Fibroblast of pulmonary artery (primary cell): ENCODE measurements around the gene AXIN1.
"Not testable (repeated sequence)": the region's sequence is repeated elsewhere in the genome, so short reads cannot be mapped to it uniquely, and the experiment has no call there.

Experiments
- DNase-seq: peaks from one replicate; pipeline ENCODE4 v3.0.0-alpha.2; 2010; ENCODE audit warnings: low read depth
- H3K4me3 ChIP-seq: replicated peaks from 2 replicates; pipeline ENCODE4 v1.5.1; 2011; ENCODE audit warnings: low read depth, mild to moderate bottlenecking, control low read depth, low read length, moderate library complexity
- TF ChIP-seq, protein P1 (sequence below): IDR thresholded peaks from 2 replicates; pipeline ENCODE4 v1.5.1; 2011; ENCODE audit warnings: mild to moderate bottlenecking, control low read depth, low read length, inconsistent platforms; ENCODE audit errors: missing control alignments

AXIN1 gene

DNA sequence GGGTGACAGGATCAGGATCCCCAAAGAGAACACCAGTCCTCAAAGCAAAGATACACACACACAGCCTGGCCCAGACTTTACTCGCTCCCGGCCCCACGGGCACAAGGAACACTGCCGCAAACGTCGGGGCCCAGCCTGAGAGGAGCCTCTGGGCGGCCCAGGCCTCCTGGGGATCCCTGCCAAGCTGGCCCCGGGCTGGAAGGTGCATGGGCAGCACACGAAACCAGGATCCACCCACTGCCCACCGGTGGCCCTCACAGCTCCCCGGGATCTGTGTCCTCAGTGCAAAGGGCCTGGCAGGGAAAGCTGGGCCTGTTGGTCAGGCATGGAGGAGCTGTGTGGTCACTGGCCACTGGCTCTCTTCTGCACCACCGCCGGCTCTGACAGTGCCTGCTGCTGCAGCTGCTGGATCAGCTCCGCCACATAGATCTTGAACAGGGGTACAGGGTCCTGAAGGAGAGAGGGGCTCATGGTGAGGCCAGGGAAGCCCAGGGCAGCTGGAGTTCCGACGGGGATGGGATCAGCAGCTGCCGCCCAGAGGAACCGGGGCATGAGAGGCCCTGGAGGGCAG is 14.9 kb upstream of the AXIN1 start:
- no peak for DNase-seq
- TF ChIP-seq, protein P1, sequence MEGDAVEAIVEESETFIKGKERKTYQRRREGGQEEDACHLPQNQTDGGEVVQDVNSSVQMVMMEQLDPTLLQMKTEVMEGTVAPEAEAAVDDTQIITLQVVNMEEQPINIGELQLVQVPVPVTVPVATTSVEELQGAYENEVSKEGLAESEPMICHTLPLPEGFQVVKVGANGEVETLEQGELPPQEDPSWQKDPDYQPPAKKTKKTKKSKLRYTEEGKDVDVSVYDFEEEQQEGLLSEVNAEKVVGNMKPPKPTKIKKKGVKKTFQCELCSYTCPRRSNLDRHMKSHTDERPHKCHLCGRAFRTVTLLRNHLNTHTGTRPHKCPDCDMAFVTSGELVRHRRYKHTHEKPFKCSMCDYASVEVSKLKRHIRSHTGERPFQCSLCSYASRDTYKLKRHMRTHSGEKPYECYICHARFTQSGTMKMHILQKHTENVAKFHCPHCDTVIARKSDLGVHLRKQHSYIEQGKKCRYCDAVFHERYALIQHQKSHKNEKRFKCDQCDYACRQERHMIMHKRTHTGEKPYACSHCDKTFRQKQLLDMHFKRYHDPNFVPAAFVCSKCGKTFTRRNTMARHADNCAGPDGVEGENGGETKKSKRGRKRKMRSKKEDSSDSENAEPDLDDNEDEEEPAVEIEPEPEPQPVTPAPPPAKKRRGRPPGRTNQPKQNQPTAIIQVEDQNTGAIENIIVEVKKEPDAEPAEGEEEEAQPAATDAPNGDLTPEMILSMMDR: no peak
- H3K4me3 ChIP-seq: no peak overlapping the region

DNA sequence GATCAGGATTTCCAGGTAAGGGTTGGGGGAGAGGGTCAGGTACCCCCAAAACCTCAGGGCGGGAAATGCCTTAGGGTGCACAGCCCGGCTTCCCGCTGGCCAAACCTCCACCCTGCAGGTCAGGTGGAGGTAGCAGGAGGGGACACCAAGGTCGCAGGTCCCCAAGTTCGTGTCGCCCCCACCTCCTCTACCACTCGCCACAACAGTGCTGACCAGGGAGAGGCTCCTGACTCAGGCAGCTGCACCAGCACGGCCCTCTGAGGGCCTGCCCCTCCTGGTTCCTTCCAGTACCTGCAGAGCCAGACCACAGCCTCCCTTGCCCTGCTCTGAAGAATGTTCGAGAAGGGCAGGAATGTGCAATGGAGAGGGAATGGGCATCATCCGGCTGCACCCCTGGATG is 14.0 kb upstream of the AXIN1 start:
- no peak for DNase-seq
- TF ChIP-seq, protein P1: no peak
- H3K4me3 ChIP-seq: no peak overlapping the region

DNA sequence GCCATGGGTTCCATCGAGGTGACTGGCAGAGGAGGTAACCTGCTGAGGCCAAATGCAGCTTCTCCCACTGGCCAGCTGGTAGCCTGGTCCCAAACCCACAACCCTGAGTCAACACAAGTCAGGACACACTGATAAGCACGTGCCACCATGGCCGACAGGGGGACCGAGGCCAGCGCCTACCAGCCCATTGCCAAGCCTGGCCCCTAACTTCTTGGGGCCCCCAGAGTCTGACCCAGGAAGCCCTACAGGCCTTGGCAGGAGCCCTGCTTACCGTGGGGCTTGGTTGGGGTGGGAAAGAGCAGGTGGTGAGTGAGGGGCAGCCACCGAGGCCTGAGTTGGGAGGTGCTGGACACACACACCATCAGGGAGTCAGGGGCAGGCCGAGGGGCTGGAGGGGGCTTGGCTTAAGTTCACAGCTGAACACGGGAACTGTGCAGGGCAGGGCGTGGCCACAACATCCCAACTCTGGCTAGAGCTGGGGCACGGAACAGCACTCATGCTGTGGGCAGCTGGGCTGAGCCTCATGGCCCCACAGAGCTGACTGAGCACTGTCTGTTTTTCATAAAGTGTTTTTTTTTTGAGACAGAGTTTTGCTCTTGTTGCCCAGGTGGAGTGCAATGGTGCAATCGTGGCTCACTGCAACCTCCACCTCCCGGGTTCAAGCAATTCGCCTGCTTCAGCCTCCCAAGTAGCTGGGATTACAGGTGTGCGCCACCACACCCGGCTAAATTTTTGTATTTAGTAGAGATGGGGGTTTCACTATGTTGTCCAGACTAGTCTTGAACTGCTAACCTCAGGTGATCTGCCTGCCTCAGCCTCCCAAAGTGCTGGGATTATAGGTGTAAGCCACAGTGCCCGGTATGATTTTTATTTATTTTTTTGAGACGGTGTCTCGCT is 12.3 kb upstream of the AXIN1 start:
- TF ChIP-seq, protein P1: no peak
- no peak overlapping the region for H3K4me3 ChIP-seq
- DNase-seq: no peak

DNA sequence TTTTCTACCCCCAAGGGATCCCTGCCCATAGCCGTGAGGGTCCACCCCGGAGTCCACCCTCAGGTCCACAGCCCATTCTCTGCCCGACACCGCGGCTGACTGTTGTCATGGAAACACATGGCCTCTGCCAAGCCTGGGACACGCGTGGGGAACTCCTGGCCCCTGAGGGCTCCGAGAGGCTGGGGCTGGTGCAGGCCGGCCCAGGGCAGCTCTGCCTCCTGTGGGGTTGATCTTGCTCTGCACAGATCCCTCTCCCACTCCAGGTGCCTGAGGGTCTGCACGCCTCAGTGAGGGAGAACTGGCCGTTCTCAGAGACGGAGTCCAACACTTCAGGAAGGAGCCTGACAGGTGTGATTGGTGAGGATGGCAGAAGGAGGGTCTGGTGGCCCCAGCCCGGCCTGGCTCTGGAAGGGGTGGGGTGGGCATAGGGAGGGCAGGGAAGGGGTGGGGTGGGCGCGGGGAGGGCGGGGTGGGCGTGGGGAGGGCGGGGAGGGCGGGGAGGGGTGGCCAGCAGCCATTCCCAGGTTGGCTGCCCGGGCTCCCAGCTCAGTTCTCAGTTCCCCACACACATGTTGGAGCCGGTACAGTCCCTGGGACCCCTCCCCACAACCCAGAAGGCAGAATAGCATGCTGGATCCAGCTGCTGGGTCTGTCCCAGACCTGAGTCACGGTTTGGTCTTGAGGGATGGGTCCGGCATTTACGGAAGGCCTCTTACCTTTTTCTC is 11.4 kb upstream of the AXIN1 start:
- TF ChIP-seq, protein P1: no peak
- DNase-seq: no peak

DNA sequence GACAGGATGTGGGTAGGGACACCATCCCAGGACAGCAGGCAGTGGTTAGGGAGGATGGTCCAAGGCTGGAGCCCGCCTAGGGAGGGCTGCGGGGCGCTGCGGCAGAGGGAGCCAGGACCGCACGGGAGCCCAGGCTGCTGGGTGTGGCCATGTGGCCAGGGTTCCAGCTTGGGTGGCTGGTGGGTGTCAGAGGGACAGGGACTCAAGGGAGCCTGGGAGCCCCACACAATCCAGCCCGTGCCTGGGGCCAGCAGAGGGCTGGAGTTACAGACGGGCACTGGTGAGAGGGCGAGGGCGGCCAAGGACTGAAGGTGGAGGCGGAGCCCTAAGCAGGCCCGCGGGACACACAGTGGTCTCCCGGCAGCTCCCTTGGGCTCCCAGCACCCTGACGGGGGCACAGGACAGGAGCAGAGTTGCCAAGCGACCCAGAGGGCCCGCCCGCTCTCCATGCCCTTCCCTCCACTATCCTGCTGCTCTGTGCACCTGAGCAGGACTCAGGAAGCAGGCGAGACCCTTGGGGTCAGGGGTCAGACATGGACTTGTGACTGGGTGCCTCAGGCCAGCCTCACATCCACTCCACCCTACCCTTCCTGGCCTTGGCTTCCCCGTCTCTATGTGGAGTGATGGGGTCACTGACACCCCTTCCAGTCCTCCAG is 10.7 kb upstream of the AXIN1 start:
- DNase-seq: no peak
- no peak overlapping the region for H3K4me3 ChIP-seq
- TF ChIP-seq, protein P1: no peak

More for the DNA sequence above, 11.4 kb upstream of the AXIN1 start:
- H3K4me3 ChIP-seq: no peak overlapping the region

DNA sequence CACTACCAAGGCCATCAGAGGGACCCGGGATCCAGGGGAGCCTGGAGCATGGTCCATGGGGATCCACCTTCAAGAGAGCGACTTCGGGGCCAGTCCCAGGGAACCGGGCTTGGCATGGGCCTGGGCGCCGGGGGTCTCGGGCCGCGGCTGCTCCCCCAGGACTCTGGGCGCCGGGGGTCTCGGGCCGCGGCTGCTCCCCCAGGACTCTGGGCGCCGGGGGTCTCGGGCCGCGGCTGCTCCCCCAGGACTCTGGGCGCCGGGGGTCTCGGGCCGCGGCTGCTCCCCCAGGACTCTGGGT is 10.1 kb upstream of the AXIN1 start:
- H3K4me3 ChIP-seq, DNase-seq: not testable (repeated sequence)
